HuH-7.5 (cell line): ENCODE results near the gene EFNA5.

Experiments
- DNase-seq: peaks from one replicate; pipeline ENCODE4 v3.0.0; 2011; ENCODE audit warnings: low spot score

EFNA5 gene

GRCh38 chr5:107672211-107673038 is 1.7 kb upstream of the EFNA5 start:
- peak; percentile 91 for DNase-seq

DNA sequence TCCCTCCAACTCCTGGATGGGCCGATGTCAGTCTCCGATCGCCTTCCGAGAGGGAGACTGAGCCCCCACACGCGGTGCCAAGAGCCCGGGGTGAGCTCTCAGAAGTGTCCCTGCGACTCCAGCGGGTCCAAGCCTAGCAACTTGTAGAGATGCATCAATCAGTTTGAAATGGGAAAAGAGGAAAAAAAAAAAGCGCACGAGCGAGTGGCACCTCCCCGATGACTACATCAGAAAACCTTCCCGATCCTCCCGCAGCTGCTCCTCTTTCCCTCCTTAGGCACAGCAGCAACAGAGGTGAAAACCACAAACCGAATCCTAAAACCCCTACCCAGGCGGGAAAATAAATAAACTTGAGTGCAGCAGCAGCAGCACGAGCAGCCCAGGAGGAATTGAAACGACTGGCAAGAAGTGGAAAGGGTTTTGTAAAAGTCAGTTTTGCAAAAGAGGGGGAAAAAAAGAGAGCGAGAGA is 1.0 kb upstream of the EFNA5 start:
- peak; percentile 82 for DNase-seq

DNA sequence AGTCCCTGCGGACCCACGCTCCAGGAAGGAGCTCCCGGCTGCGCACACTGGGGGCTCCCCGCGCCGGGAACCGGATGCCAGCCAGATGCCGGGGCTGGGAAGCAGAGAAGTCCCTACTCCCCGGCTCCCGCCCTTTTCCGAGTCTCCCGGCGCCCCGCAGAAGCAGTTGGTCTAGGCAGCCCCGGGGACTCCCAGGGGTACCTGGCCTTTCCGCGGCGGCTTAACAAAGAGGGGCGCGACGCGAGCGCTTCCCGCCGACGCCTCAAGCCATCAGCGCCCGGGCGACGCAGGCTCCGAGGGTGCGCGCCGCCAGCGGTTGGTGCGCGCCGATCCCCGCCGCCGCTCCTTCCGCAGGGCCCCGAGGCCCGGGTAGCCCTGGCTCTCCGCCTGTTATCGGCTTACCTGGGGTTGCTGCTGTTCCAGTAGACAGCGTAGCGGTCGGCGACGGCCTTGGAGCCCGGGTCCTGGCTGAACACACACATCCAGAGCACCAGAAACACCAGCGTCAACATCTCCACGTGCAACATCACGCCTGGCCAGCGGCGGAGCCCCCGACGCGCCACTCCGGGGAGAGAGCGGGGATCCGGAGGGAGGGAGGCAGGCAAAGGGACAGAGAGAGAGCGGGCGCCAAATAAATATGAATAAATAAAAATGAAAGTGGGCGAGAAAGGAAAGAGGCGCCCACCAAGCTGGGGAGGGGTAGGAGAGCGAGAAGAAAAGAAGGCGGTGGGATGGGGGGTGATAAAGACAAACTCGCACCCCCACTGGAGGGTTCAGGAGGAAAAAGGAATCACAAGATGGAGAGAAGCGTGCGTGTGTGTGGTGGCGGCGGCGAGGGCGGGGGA is 428 bp downstream of the EFNA5 start:
- no peak for DNase-seq

DNA sequence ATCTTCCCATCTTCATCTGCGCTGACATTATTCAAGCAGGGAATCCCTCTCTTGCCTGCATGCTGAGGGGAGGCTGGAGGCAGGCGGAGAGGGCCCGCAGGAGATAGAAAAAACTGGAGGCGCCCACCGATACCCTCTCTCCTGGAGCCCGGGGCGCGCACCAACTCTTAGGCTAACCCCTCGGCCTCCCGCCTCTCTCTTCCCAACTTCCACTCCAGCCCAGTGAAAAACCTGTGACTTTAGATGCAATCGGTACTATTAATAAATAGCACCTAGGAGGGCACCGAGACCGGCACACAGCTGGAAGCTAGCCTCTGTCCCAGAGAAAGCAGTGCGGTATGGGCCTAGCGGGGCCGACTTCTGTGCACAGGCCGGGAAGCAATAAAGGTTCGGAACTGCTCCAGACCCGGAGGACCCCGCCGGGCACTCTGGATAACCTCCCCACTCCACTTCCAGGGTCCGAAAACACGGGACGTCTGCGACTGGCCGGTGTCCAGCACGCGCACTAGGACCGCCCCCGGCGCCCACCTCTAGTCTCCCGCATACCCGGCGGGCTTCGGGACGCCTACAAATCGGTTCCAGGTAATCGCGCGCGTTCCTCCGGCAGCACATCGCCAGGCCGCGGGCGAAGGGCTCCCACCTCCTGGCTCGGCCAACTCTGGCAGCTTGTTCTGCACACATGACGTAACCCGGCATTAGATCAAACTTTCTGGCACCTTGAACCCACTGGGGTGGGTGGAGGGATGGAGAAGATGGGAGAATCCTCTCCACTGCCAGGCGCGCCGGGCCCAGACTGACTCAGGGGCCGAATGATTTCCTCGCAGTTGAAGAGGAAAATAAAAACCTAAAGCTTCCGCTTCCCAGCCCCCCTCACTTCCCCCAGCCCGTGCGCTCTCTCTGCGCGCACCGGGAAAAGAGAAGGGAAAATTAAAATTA is 1.4 kb downstream of the EFNA5 start:
- peak; percentile 24 for DNase-seq

DNA sequence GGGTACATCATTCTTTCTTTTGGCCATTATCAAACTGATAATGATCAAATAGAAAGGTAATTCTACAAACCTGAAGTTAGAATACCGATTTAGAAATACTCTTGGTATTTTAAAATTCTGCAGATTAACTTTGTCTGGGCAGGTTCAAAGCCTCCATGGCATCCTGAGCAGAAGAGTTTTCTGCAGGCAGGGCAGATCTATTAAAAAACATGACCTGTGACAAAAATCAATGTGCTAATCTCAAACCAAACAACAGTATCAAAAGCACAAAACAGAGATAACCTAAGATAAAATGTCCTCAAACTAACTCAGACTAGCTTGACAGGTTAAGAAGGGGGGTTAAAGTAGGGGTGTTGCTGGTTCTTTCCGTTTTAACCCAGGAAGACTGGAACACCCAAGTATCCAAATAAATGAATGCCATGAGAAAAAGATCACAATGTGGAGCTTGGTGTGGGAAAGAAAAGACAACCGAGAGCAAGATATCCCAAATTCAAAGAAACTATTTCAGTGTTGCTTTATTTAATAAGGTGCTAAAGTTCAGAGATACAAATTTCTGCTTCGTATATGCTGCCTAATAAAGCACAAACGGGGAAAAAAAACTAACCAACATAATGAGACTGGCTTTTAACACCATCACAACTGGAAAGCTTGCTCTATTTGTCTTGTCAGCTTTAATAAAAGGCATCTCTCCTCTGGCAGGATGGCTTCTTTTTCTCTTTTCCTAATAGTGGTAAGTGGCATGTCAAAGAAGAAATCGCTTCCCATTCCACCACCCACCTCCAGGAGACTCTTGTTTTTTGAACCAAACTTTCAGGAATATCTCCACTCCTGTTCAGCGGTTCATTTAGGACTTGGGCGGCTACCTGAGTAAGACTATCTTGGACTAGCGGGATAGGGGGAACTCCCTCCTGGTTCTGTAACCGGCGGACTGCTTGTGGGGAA is 2.3 kb downstream of the EFNA5 start:
- peak; percentile 57 for DNase-seq

DNA sequence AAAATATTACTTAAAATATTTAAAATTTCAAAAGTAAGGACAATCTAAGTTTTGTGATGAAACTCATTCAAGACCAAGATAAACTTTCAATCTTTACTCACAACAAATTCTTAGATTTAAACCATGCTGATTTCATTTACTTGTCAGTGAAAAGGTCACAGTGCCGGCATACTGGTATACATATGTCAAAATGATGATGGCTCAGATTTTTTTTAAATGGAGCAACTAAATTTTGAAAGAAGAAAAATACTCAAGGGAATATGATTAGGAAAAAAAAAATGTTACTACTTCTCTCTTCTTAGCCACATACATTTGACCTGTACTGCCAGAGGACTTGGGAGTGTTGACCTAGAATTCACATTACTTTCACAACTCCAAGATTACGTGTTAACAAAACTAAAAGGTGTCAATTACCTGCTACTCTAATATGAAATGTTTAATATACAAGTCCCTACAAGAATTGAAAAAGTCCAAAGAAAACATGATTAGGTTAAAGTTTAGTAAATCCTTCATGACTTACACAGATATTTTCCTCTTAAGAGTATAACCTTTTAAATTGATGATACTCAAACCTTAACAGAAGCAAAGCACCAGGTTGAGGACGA is 4.6 kb downstream of the EFNA5 start:
- no peak for DNase-seq

GRCh38 chr5:107665036-107665570 is 5.6 kb downstream of the EFNA5 start:
- DNase-seq: no peak

- no peak for DNase-seq
These were observed 7.0 kb downstream of the EFNA5 start for GRCh38 chr5:107663697-107664096.

GRCh38 chr5:107661650-107662044 is 9.1 kb downstream of the EFNA5 start:
- no peak for DNase-seq

GRCh38 chr5:107661038-107661649 is 9.6 kb downstream of the EFNA5 start:
- DNase-seq: no peak

DNA sequence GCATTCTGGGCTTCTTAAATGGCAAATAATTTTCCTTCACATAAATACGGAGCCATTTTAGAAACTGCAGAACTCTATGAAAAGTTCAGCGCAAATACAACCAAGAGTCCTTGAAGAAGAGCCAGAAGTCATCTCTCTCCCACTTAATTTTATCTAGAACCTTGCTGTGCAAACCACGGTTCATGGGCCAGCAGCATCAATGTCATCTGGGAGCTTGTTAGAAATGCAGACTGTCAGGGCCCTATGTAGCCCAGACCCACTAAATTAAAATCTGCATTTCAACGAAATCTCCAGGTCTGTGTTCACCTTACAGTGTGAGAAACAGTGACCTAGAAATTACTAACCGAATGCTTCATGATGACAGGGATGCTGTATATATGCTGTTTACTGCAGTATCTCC is 12.2 kb downstream of the EFNA5 start:
- no peak for DNase-seq

DNA sequence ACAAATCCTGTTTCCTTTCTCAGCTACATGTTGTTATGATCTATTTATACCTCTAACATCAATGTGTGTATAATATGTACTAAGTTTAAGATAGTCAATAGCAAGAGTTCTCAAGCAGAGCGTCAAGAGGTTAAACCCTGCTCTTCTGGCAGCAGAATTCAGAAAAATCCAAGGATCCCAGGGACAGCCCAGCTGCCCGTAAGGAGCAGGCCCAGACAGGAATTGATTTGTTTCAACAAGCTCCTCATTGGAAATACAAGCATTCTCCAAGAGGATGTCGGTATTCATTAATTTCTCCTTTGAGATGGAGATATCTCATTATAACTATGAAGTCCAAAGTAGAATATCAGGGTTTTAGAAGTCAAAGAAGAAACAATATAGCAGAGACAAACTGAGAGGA is 14.9 kb downstream of the EFNA5 start:
- DNase-seq: no peak

GRCh38 chr5:107654827-107655226 is 15.9 kb downstream of the EFNA5 start:
- no peak for DNase-seq

DNA sequence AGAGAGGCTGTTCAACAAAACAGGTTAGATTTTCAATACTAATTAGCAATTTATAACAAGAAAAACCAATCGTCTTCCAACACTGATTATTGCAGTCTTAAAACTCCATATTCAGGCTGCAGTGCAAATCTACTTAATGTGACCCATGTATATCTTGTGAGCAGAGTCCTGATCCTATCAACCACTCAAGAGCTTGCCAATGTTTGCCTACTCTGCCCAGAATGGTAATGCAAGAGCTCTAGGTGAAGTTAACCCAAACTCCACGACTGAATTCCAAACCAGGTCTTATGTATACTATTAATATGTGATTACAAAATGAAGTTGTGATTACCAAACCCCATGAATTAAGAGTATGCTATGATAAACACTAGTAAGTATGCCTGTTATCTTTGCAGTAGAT is 17.1 kb downstream of the EFNA5 start:
- DNase-seq: no peak

DNA sequence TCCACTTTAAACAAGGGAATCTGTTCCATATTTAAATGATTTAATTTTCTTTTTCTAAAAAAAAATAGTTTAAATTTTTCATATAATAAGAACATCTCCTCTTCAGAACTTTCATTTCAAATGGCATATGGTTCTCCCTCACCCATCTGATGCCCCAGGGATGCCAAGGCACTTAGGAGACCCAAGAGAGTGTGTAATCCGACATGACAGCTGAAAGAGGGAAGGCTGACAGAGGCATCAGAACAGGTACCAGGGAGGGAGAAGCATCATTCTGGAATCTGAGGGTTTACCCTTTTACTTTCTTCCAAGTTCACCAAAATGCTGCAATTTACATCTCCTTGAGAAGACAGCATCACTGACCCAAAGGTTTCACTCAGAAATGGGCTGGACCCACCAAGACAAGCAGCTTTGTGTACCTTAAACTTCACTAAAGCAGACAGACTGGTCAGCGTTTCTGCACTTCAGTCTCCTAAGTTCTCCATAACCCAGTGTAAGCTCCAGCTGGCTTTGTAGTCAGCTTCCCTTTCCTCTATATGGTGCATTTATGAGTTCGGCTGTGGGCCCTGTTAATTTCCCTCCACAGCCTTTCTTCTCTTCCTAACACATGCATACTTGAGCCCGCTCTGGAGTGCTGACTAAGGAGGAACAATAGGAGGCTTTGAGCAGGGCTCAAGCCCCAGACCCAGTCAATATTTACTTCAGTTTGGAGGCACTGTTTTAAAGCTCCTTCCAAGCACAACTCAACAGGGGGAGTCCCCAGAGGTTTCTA is 17.7 kb downstream of the EFNA5 start:
- no peak for DNase-seq

- DNase-seq: no peak
These were observed 18.3 kb downstream of the EFNA5 start for GRCh38 chr5:107652408-107652807.

DNA sequence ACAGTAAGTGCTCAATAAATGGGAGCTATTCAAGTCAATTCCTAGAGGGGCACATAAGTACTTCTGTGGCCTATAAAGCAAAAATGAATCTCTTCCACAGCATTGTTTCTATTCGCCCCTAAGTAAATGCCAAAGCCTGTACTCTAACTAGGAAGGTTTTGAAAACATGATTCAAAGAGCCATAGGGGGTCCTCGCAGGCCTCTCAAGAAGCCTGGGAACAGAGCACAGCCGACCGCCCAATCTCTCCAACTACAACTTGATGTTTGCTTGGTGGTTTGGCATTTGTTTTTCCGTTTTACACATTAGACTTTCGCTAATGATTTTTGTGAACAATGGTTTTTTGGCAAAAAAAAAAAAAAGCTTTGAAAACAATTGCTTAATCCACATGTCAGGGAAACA is 19.4 kb downstream of the EFNA5 start:
- no peak for DNase-seq

DNA sequence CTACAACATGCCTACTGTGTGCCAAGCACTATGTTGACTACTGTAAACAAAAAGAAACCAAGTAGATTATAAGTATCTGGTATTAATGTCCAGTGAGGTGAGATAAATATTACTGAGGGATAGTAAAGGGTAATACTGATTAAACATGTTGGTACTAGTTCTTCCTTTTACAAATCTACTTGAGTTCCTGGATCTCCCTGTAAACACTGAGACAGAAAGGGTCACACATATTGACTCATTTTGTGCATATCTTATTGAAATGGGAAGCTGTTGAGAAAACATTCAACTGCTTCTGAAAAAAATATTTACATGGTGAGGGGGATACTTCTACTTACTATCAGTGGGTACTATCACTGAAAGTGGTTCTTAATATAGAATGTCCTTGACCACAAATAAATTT is 24.3 kb downstream of the EFNA5 start:
- no peak for DNase-seq

DNA sequence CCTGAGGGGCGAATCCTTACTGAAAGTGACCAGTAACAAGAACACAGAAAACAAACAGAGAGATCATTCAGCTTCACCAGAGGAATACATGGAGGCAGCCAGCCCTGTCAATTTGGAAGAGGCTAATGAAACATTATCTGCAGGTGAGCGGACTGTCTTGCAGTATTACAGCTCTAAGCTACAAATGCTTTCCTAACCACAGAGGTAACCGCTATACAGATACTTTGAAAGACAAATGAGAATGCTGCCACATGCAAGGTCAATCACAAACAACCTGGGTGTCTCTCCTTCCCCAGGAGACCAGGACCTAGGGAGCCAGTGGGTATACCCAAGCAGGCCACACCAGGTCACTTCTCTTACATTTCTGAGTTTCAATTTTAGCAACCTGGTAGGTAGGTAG is 30.2 kb downstream of the EFNA5 start:
- no peak for DNase-seq
